Trophoblast cell (in vitro differentiated cells and primary cell): ENCODE results near the gene TACO1.
A peak's percentile ranks its signal among the peaks of the same experiment; 100 is the strongest.

ENCODE experiments used
- DNase-seq, 2 donors: peaks; one replicate each; pipeline ENCODE4 v3.0.0-alpha.2; 2016
- H2AFZ ChIP-seq: 2 replicates; pipeline ENCODE4 v1.6.1; 2013; ENCODE audit warnings: low read length, moderate library complexity, mild to moderate bottlenecking; ENCODE audit not compliant: insufficient read depth, poor library complexity
- H2AK5ac ChIP-seq: 2 replicates; pipeline ENCODE4 v1.6.1; 2013; ENCODE audit warnings: mild to moderate bottlenecking, low read length
- H2BK120ac ChIP-seq: 2 replicates; pipeline ENCODE4 v1.6.1; 2013; ENCODE audit warnings: low read length, mild to moderate bottlenecking, moderate library complexity; ENCODE audit not compliant: insufficient read depth, poor library complexity
- H2BK12ac ChIP-seq: 2 replicates; pipeline ENCODE4 v1.6.1; 2013; ENCODE audit warnings: mild to moderate bottlenecking, low read length, moderate library complexity
- H2BK5ac ChIP-seq: 2 replicates; pipeline ENCODE4 v1.6.1; 2013; ENCODE audit warnings: low read length, low read depth, moderate library complexity, mild to moderate bottlenecking; ENCODE audit not compliant: poor library complexity
- H3K14ac ChIP-seq: 2 replicates; pipeline ENCODE4 v1.6.1; 2013; ENCODE audit warnings: mild to moderate bottlenecking, low read length
- H3K18ac ChIP-seq: 2 replicates; pipeline ENCODE4 v1.6.1; 2013; ENCODE audit warnings: mild to moderate bottlenecking, low read length
- H3K23ac ChIP-seq: 2 replicates; pipeline ENCODE4 v1.6.1; 2013; ENCODE audit warnings: low read length
- H3K27ac ChIP-seq: 2 replicates; pipeline ENCODE4 v1.5.1; 2013; ENCODE audit warnings: low read depth, mild to moderate bottlenecking, inconsistent platforms, low read length, moderate library complexity
- H3K27me3 ChIP-seq: 2 replicates; pipeline ENCODE4 v1.6.1; 2013; ENCODE audit warnings: inconsistent platforms, mild to moderate bottlenecking, low read length, moderate library complexity; ENCODE audit not compliant: insufficient read depth
- H3K36me3 ChIP-seq, 2 experiments: 1 replicate in 1 of 2; 2 replicates in 1 of 2; pipeline ENCODE4 v1.6.1; 2013; ENCODE audit warnings: low read length in 2 of 2, mild to moderate bottlenecking in 2 of 2, moderate library complexity in 1 of 2; ENCODE audit not compliant: insufficient read depth in 2 of 2, control insufficient read depth in 1 of 2
- H3K4ac ChIP-seq: 2 replicates; pipeline ENCODE4 v1.6.1; 2013; ENCODE audit warnings: low read depth, mild to moderate bottlenecking, low read length, moderate library complexity
- H3K4me1 ChIP-seq, 2 experiments: 1 replicate in 1 of 2; 2 replicates in 1 of 2; pipeline ENCODE4 v1.6.1; 2013; ENCODE audit warnings: low read length in 2 of 2, mild to moderate bottlenecking in 2 of 2, moderate library complexity in 1 of 2; ENCODE audit not compliant: insufficient read depth in 2 of 2, control insufficient read depth in 1 of 2
- H3K4me2 ChIP-seq: 2 replicates; pipeline ENCODE4 v1.6.1; 2013; ENCODE audit warnings: inconsistent platforms, mild to moderate bottlenecking, low read length, moderate library complexity
- H3K4me3 ChIP-seq: 2 replicates; pipeline ENCODE4 v1.5.1; 2013; ENCODE audit warnings: mild to moderate bottlenecking, low read depth, low read length, inconsistent platforms
- H3K79me1 ChIP-seq: one replicate; pipeline ENCODE4 v1.6.1; 2013; ENCODE audit warnings: low read length
- H3K79me2 ChIP-seq: 2 replicates; pipeline ENCODE4 v1.6.1; 2013; ENCODE audit warnings: low read length, mild to moderate bottlenecking; ENCODE audit not compliant: control insufficient read depth, insufficient read depth, poor library complexity
- H3K9ac ChIP-seq: 2 replicates; pipeline ENCODE4 v1.6.1; 2013; ENCODE audit warnings: mild to moderate bottlenecking, low read length
- H3K9me3 ChIP-seq: 2 replicates; pipeline ENCODE4 v1.6.1; 2013; ENCODE audit warnings: low read depth, mild to moderate bottlenecking, control low read depth, inconsistent platforms, low read length; ENCODE audit not compliant: insufficient read depth
- H4K12ac ChIP-seq: 2 replicates; pipeline ENCODE4 v1.6.1; 2013; ENCODE audit warnings: low read depth, mild to moderate bottlenecking, low read length, moderate library complexity
- H4K8ac ChIP-seq: 2 replicates; pipeline ENCODE4 v1.6.1; 2013; ENCODE audit warnings: low read depth, mild to moderate bottlenecking, low read length, moderate library complexity
- H4K91ac ChIP-seq: one replicate; pipeline ENCODE4 v1.6.1; 2013; ENCODE audit warnings: low read depth, mild to moderate bottlenecking, low read length, moderate library complexity
- WGBS: extraction: QIAGEN DNeasy Blood & Tissue Kit; methylation state at CpG from one replicate; pipeline ENCODE4 v1.1.7; 2013; ENCODE audit warnings: missing lambda C conversion rate; ENCODE audit not compliant: insufficient read length, insufficient coverage; ENCODE audit errors: extremely low coverage; 5-methylcytosine and 5-hydroxymethylcytosine counted together

The TACO1 gene

GRCh38 chr17:63558441-63558840 is 42.3 kb upstream of the TACO1 start:
- no peak overlapping the region for H3K23ac ChIP-seq
- H4K91ac ChIP-seq = no peak overlapping the region
- H3K9ac ChIP-seq = no peak overlapping the region
- no peak overlapping the region for H2BK5ac ChIP-seq
- no peaks in the 10 kb centered on the region for H3K27me3 ChIP-seq
- H3K4me2 ChIP-seq = no peak overlapping the region
- H2AK5ac ChIP-seq = no peak overlapping the region
- no peak overlapping the region for H3K14ac ChIP-seq
- no peak for DNase-seq
- H2BK120ac ChIP-seq = no peak overlapping the region
- peaks cover 0 to 4% of the 10 kb centered on the region in 2 experiments for H3K36me3 ChIP-seq
- peaks cover 2% of the 10 kb centered on the region for H3K79me2 ChIP-seq
- whole genome bisulfite sequencing = no CpG with 5 or more reads among the region's 3 CpGs
- H3K9me3 ChIP-seq = no peaks in the 10 kb centered on the region
- no peak overlapping the region for H3K4me3 ChIP-seq
- H2BK12ac ChIP-seq = no peak overlapping the region
- H3K4ac ChIP-seq = no peak overlapping the region
- H3K18ac ChIP-seq = no peak overlapping the region
- no peaks in the 10 kb centered on the region for H3K4me1 ChIP-seq
- H4K12ac ChIP-seq = no peak overlapping the region
- H3K27ac ChIP-seq = no peak overlapping the region
- H2AFZ ChIP-seq = no peak overlapping the region
- no peak overlapping the region for H4K8ac ChIP-seq
- H3K79me1 ChIP-seq = no peaks in the 10 kb centered on the region

GRCh38 chr17:63561819-63562218 is 38.9 kb upstream of the TACO1 start:
- Histone ChIP-seq H3K14ac (no peak overlapping the region), H3K36me3 (no peaks in the 10 kb centered on the region), H3K9ac (no peak overlapping the region), H3K18ac (no peak overlapping the region), H3K79me1 (no peaks in the 10 kb centered on the region), H3K4ac (no peak overlapping the region), H3K9me3 (peaks cover 2% of the 10 kb centered on the region), H2AK5ac (no peak overlapping the region), H4K8ac (no peak overlapping the region), H3K4me1 (no peaks in the 10 kb centered on the region), H2BK5ac (no peak overlapping the region), H2BK120ac (no peak overlapping the region), H3K4me2 (no peak overlapping the region), H2BK12ac (no peak overlapping the region), H4K91ac (no peak overlapping the region), H3K23ac (no peak overlapping the region), H4K12ac (no peak overlapping the region), H3K27me3 (no peaks in the 10 kb centered on the region), H2AFZ (no peak overlapping the region), H3K4me3 (no peak overlapping the region), H3K79me2 (no peaks in the 10 kb centered on the region), H3K27ac (no peak overlapping the region)
- DNase-seq = no peak

- no peak overlapping the region for H2BK120ac ChIP-seq
- H3K27ac ChIP-seq = no peak overlapping the region
- no peak overlapping the region for H3K4me2 ChIP-seq
- H3K18ac ChIP-seq = no peak overlapping the region
- no peak overlapping the region for H4K91ac ChIP-seq
- peaks cover 2% of the 10 kb centered on the region for H3K9me3 ChIP-seq
- peaks cover 1% of the 10 kb centered on the region for H3K79me2 ChIP-seq
- H3K4ac ChIP-seq = no peak overlapping the region
- no peak overlapping the region for H3K4me3 ChIP-seq
- H3K79me1 ChIP-seq = no peaks in the 10 kb centered on the region
- H2BK5ac ChIP-seq = no peak overlapping the region
- no peak overlapping the region for H3K9ac ChIP-seq
- no peak overlapping the region for H3K14ac ChIP-seq
- no peak overlapping the region for H3K23ac ChIP-seq
- no peak overlapping the region for H4K12ac ChIP-seq
- no peak for DNase-seq
- no peak overlapping the region for H2AFZ ChIP-seq
- no peak overlapping the region for H2BK12ac ChIP-seq
- no peaks in the 10 kb centered on the region for H3K4me1 ChIP-seq
- no peak overlapping the region for H4K8ac ChIP-seq
- H2AK5ac ChIP-seq = no peak overlapping the region
- WGBS = no CpG with 5 or more reads among the region's 2 CpGs
- no peaks in the 10 kb centered on the region for H3K36me3 ChIP-seq
- H3K27me3 ChIP-seq = no peaks in the 10 kb centered on the region
These were observed 37.4 kb upstream of the TACO1 start for GRCh38 chr17:63563339-63563738.

- WGBS = no CpG with 5 or more reads among the region's 5 CpGs
- Histone ChIP-seq H4K12ac (no peak overlapping the region), H3K27me3 (no peaks in the 10 kb centered on the region)
These were observed 36.1 kb upstream of the TACO1 start for GRCh38 chr17:63564562-63564961.

More at GRCh38 chr17:63564562-63564961, 36.1 kb upstream of the TACO1 start:
- no peak overlapping the region for H2BK5ac ChIP-seq
- DNase-seq = no peak
- no peak overlapping the region for H3K4me3 ChIP-seq
- no peak overlapping the region for H3K14ac ChIP-seq
- H3K4me2 ChIP-seq = no peak overlapping the region
- no peak overlapping the region for H3K9ac ChIP-seq
- peaks cover 1% of the 10 kb centered on the region for H3K79me2 ChIP-seq
- H3K36me3 ChIP-seq = no peaks in the 10 kb centered on the region
- H3K79me1 ChIP-seq = no peaks in the 10 kb centered on the region
- H2AK5ac ChIP-seq = no peak overlapping the region
- H2BK12ac ChIP-seq = no peak overlapping the region
- no peak overlapping the region for H3K27ac ChIP-seq
- peak overlapping the region; percentile 35 for H3K18ac ChIP-seq
- no peak overlapping the region for H4K8ac ChIP-seq
- peaks cover 2% of the 10 kb centered on the region for H3K9me3 ChIP-seq
- H2BK120ac ChIP-seq = no peak overlapping the region
- no peak overlapping the region for H3K23ac ChIP-seq
- peak overlapping the region; percentile 19 for H3K4ac ChIP-seq
- no peak overlapping the region for H2AFZ ChIP-seq
- H4K91ac ChIP-seq = no peak overlapping the region
- H3K4me1 ChIP-seq = peaks cover 0 to 2% of the 10 kb centered on the region in 2 experiments
